ENCODE measurements around the gene ATP11C. TPM values are rescaled to one million over a fixed set of nuclear protein-coding genes. Genes with fewer than 3 reads are reported as not detected.

The ATP11C gene
- total and polyA plus RNA-seq, 12 donors, result 1.8 to 8.5 (median 2.9) TPM

DNA sequence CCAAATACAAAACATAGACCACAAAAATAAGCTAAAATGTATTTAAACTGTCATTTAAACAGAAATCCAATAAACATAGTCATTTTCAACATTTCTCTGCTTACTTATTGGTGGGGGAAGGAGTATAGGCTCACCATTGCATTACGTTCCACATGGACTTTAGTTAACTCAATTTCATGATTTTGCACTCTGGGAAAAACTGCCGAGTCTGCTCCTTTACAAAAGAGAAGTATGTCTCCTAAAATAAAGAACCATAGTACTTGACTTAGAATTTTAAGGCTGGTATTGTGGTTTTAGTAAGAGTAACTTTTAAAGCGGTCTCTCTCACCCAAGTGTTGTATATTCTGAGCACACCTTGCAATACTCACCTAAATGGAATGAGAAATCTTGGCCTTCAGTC lies 149.8 kb downstream of the ATP11C start:
- H3K4me1 ChIP-seq, result no peaks in the 10 kb centered on the region
- WGBS, 2 donors, result 93 to 95% methylated on average over 3 of the region's 3 CpGs
- H3K36me3 ChIP-seq, result peaks cover 0 to 37% (median 0%) of the 10 kb centered on the region in 9 donors
- TF ChIP-seq, protein P1, sequence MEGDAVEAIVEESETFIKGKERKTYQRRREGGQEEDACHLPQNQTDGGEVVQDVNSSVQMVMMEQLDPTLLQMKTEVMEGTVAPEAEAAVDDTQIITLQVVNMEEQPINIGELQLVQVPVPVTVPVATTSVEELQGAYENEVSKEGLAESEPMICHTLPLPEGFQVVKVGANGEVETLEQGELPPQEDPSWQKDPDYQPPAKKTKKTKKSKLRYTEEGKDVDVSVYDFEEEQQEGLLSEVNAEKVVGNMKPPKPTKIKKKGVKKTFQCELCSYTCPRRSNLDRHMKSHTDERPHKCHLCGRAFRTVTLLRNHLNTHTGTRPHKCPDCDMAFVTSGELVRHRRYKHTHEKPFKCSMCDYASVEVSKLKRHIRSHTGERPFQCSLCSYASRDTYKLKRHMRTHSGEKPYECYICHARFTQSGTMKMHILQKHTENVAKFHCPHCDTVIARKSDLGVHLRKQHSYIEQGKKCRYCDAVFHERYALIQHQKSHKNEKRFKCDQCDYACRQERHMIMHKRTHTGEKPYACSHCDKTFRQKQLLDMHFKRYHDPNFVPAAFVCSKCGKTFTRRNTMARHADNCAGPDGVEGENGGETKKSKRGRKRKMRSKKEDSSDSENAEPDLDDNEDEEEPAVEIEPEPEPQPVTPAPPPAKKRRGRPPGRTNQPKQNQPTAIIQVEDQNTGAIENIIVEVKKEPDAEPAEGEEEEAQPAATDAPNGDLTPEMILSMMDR (IDR thresholded peaks at IDR 0.05), result no peak
- DNase-seq, result no peak
- intact Hi-C loops (cut with DNase I), result no loop called here
- no peak for ATAC-seq
- H3K27ac ChIP-seq, result peak overlapping the region in 1 of 10 donors; percentile 45
- H3K4me3 ChIP-seq, result no peak overlapping the region
- H3K9me3 ChIP-seq, result no peaks in the 10 kb centered on the region
- H3K27me3 ChIP-seq, result no peaks in the 10 kb centered on the region

DNA sequence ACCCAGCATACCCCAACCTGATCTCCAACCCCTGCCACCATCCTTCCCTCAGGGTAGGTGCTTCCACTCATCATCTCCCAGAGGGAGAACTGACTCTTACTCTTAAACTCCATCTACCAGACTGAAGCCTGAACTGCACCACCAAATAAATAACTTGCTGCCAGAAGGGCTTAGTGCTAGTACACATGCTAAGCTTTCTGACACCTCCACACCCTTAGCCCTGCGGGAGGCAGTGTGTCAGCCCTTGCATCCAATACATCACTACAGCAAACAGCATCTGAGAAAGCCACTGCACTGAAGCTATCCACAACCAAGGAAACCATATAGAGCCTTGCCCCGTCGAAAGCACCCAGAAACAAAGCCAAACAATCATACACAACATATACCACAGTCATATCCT lies 156.3 kb downstream of the ATP11C start:
- intact Hi-C loops (cut with DNase I), result no loop called here
- no peak overlapping the region for H3K4me3 ChIP-seq
- TF ChIP-seq, protein P1 (IDR thresholded peaks at IDR 0.05), result no peak
- no peak for DNase-seq
- H3K36me3 ChIP-seq, result peaks cover 0 to 36% (median 4%) of the 10 kb centered on the region in 9 donors
- no peaks in the 10 kb centered on the region for H3K4me1 ChIP-seq
- no peak overlapping the region for H3K27ac ChIP-seq
- peaks cover 0 to 9% (median 0%) of the 10 kb centered on the region in 11 donors for H3K9me3 ChIP-seq
- ATAC-seq, result no peak
- H3K27me3 ChIP-seq, result no peaks in the 10 kb centered on the region
- 96 to 97% methylated on average over 3 of the region's 3 CpGs for WGBS, 2 donors

- Histone ChIP-seq H3K4me1 (no peaks in the 10 kb centered on the region), H3K9me3 (peaks cover 0 to 9% (median 0%) of the 10 kb centered on the region in 11 donors), H3K36me3 (peaks cover 0 to 53% (median 5%) of the 10 kb centered on the region in 9 donors), H3K27me3 (no peaks in the 10 kb centered on the region), H3K4me3 (no peak overlapping the region), H3K27ac (no peak overlapping the region)
- WGBS, 2 donors, result 96 to 100% methylated on average over 2 of the region's 2 CpGs
- intact Hi-C loops (cut with DNase I), result no loop called here
- ATAC-seq (no peak), DNase-seq (no peak)
- TF ChIP-seq, protein P1 (IDR thresholded peaks at IDR 0.05), result no peak
These were observed 162.5 kb downstream of the ATP11C start for GRCh38 chrX:139770366-139770765.

GRCh38 chrX:139766545-139766983 lies 166.3 kb downstream of the ATP11C start:
- ATAC-seq, result no peak
- TF ChIP-seq, protein P1 (IDR thresholded peaks at IDR 0.05), result no peak

More at GRCh38 chrX:139766545-139766983, 166.3 kb downstream of the ATP11C start:
- intact Hi-C loops (cut with DNase I), result no loop called here
- Histone ChIP-seq H3K27me3 (no peaks in the 10 kb centered on the region), H3K4me1 (no peaks in the 10 kb centered on the region), H3K4me3 (no peak overlapping the region), H3K9me3 (no peaks in the 10 kb centered on the region), H3K36me3 (peaks cover 0 to 25% (median 0%) of the 10 kb centered on the region in 9 donors), H3K27ac (no peak overlapping the region)
- 90 to 93% methylated on average over 5 of the region's 5 CpGs for WGBS, 2 donors
- DNase-seq, result no peak

Measured in heart right ventricle (tissue), 16 donors.